Heart left ventricle (tissue), 16 donors: ENCODE data around the gene KLHL22. TPM values are rescaled to one million over a fixed set of nuclear protein-coding genes. Genes with fewer than 3 reads are reported as not detected.
A peak's percentile ranks its signal among the peaks of the same experiment; 100 is the strongest.

Experiments used
- ATAC-seq, 4 donors: fragments of 200-7000 bp; cut with Tn5 transposase; one replicate each; pipeline ENCODE4 v1.9.1; 2020 to 2022; ENCODE audit warnings: moderate library complexity in 4 of 4, mild to moderate bottlenecking in 3 of 4, moderate number of reproducible peaks in 1 of 4
- DNase-seq, 5 donors: peaks; one replicate each; pipeline ENCODE4 v3.0.0-alpha.2; 2020
- H3K27ac ChIP-seq, 12 donors: fragments of 200-600 bp; sonication (generic) in 4 of 12; one replicate each; pipeline versions ENCODE4 v1.5.0 to v1.8.0; 2016 to 2022; ENCODE audit warnings: mild to moderate bottlenecking in 2 of 12
- H3K27me3 ChIP-seq, 9 donors: fragments of 200-600 bp; sonication (generic) in 2 of 9; one replicate each; pipeline versions ENCODE4 v1.5.1 to v1.8.0; 2016 to 2022; ENCODE audit warnings: mild to moderate bottlenecking in 3 of 9
- H3K36me3 ChIP-seq, 9 donors: fragments of 200-600 bp; sonication (generic) in 2 of 9; one replicate each; pipeline versions ENCODE4 v1.5.0 to v1.8.0; 2018 to 2022; ENCODE audit warnings: mild to moderate bottlenecking in 2 of 9
- H3K4me1 ChIP-seq, 12 donors: fragments of 200-600 bp; sonication (generic) in 4 of 12; one replicate each; pipeline versions ENCODE4 v1.5.0 to v1.8.0; 2016 to 2022; ENCODE audit warnings: mild to moderate bottlenecking in 3 of 12
- H3K4me3 ChIP-seq, 12 donors: fragments of 200-600 bp; sonication (generic) in 4 of 12; one replicate each; pipeline versions ENCODE4 v1.5.0 to v1.8.0; 2017 to 2022; ENCODE audit warnings: mild to moderate bottlenecking in 9 of 12, moderate library complexity in 4 of 12
- H3K9me3 ChIP-seq, 12 donors: fragments of 200-600 bp; sonication (generic) in 4 of 12; one replicate each; pipeline versions ENCODE4 v1.5.0 to v1.8.0; 2016 to 2022; ENCODE audit warnings: mild to moderate bottlenecking in 1 of 12
- POLR2A ChIP-seq, 2 donors: fragments of 450-650 bp; IDR thresholded peaks; one replicate each; pipeline ENCODE4 v1.6.1; 2017; ENCODE audit warnings: antibody characterized with exemption in 2 of 2, mild to moderate bottlenecking in 2 of 2, moderate library complexity in 2 of 2
- WGBS, 4 donors: extraction: QIAGEN DNeasy Blood & Tissue Kit in 2 of 4; methylation state at CpG; one replicate each; pipeline versions ENCODE4 v1.1.5 to v1.1.7; 2013 to 2018; 5-methylcytosine and 5-hydroxymethylcytosine counted together
- intact Hi-C, 10 donors: fragments of 100-400 bp; cut with DNase I; formaldehyde crosslinking; loops; one replicate each; pipeline versions ENCODE4 v1.11.1 to v1.14.2; 2022
- polyA plus RNA-seq, 2 donors: library from polyadenylated mRNA; stranded (reverse); fragments of 200-250 nt; gene quantifications; one replicate each; pipeline ENCODE4 v1.2.3, GENCODE V29; 2013
- total RNA-seq, 9 donors: library from RNA; depleted of rRNA in 2 of 9; stranded (reverse); fragments of >200 nt in 2 of 9; fragmentation: NEBNext Ultra II Directional in 3 of 9; extraction: Animal tissue kit (Norgen Biotek cat#: 25700) in 3 of 9; gene quantifications; one replicate each; pipeline versions ENCODE4 v1.1.0 to v1.2.4, GENCODE V29; 2016 to 2023
- TF ChIP-seq, protein P1 (sequence below), 12 donors: fragments of 200-600 bp; sonication (generic) in 4 of 12; IDR thresholded peaks; one replicate each; pipeline versions ENCODE4 v1.5.0 to v1.8.0; 2018 to 2022; ENCODE audit warnings: antibody characterized with exemption in 12 of 12, mild to moderate bottlenecking in 5 of 12
- donor health status: ischemic (EF 13 %, LVEDD 7.1; RV severe dilation, severe dysfunction).
- donor health status: healthy with polysubstance abuse.
- donor health status: DM: no; HTN: yes; CAD: no.
- donor health status: DM: no; HTN: no; CAD: no.
- donor health status: ischemic (EF 25% LVEDD 6.9; RV normal size, moderate dysfunction).
- donor health status: ischemic (EF 25% LVEDD 5.7; RV mildly dilated, moderate dysfunction).
- donor health status: healthy.
- donor health status: DM: yes; HTN: yes; CAD: no.
- donor health status: ischemic (EF 35%, LVEDD 5.7; RV mildly dilated, moderate dysfunction).
- donor health status: nonischemic (EF 11% LVEDD 7.7; RV severe dilation, severe dysfunction).
- donor health status: DM: yes; HTN: yes; CAD: no.
- donor health status: PGD.
- donor health status: ischemic (EF 29% LVEDD 5.4; RV normal size, mild dysfunction).
- donor health status: nonischemic (EF 23%, LVEDD 6.1; RV moderate dilation, normal function).

The KLHL22 gene
- total and polyA plus RNA-seq, 11 donors, result 10.2 to 23.6 (median 16.8) TPM

DNA sequence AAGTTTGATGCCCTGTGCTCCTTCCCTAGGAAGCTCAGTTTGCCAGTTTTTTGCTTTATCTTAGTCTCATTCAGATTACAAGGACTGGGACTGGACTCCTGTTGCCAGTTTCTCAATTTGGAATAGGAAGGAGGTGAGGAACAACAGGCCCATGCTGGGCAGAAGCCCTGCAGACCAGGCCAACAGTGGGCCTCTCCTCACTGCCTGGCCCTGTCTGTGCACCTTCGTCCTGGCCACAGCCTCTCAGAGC, 35.5 kb upstream of the KLHL22 start:
- Histone ChIP-seq H3K9me3 (no peaks in the 10 kb centered on the region), H3K27me3 (no peaks in the 10 kb centered on the region), H3K27ac (peak overlapping the region; percentile 1 to 90 (median 78)), H3K36me3 (peaks cover 0 to 48% (median 12%) of the 10 kb centered on the region in 9 donors), H3K4me3 (no peak overlapping the region), H3K4me1 (peaks cover 17 to 78% (median 64%) of the 10 kb centered on the region in 12 donors)
- DNase-seq (no peak), ATAC-seq (no peak)
- TF ChIP-seq, protein P1, sequence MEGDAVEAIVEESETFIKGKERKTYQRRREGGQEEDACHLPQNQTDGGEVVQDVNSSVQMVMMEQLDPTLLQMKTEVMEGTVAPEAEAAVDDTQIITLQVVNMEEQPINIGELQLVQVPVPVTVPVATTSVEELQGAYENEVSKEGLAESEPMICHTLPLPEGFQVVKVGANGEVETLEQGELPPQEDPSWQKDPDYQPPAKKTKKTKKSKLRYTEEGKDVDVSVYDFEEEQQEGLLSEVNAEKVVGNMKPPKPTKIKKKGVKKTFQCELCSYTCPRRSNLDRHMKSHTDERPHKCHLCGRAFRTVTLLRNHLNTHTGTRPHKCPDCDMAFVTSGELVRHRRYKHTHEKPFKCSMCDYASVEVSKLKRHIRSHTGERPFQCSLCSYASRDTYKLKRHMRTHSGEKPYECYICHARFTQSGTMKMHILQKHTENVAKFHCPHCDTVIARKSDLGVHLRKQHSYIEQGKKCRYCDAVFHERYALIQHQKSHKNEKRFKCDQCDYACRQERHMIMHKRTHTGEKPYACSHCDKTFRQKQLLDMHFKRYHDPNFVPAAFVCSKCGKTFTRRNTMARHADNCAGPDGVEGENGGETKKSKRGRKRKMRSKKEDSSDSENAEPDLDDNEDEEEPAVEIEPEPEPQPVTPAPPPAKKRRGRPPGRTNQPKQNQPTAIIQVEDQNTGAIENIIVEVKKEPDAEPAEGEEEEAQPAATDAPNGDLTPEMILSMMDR (IDR thresholded peaks at IDR 0.05), result no peak
- no peak for TF ChIP-seq POLR2A (IDR thresholded peaks at IDR 0.05)
- WGBS, 4 donors, result 18 to 28% (median 23%) methylated on average over 1 of the region's 1 CpG
- intact Hi-C loops, result loop anchor here in 1 of 10 donors (2.0 kb wide), 1 partner anchor 22 kb away; no protein-coding TSS in a partner anchor

GRCh38 chr22:20530368-20531153, 35.0 kb upstream of the KLHL22 start:
- intact Hi-C loops, result loop anchor here in 1 of 10 donors (2.0 kb wide), 1 partner anchor 22 kb away; no protein-coding TSS in a partner anchor
- peak overlapping the region; percentile 1 to 90 (median 78) for H3K27ac ChIP-seq
- TF ChIP-seq POLR2A (IDR thresholded peaks at IDR 0.05), result no peak
- TF ChIP-seq, protein P1 (IDR thresholded peaks at IDR 0.05), result no peak
- H3K27me3 ChIP-seq, result no peaks in the 10 kb centered on the region
- H3K4me3 ChIP-seq, result no peak overlapping the region
- peak; percentile 3 to 26 (median 13) for ATAC-seq
- DNase-seq, result peak in 2 of 5 donors; percentile 28 to 36
- 50 to 67% (median 60%) methylated on average over 15 of the region's 15 CpGs for WGBS, 4 donors
- no peaks in the 10 kb centered on the region for H3K9me3 ChIP-seq
- peaks cover 0 to 54% (median 13%) of the 10 kb centered on the region in 9 donors for H3K36me3 ChIP-seq
- peaks cover 17 to 78% (median 67%) of the 10 kb centered on the region in 12 donors for H3K4me1 ChIP-seq

- peaks cover 17 to 76% (median 65%) of the 10 kb centered on the region in 12 donors for H3K4me1 ChIP-seq
- 93 to 98% (median 96%) methylated on average over 7 of the region's 7 CpGs for WGBS, 4 donors
- H3K4me3 ChIP-seq, result no peak overlapping the region
- H3K9me3 ChIP-seq, result no peaks in the 10 kb centered on the region
- ATAC-seq (no peak), DNase-seq (no peak)
- H3K27me3 ChIP-seq, result no peaks in the 10 kb centered on the region
- H3K36me3 ChIP-seq, result peaks cover 0 to 40% (median 13%) of the 10 kb centered on the region in 9 donors
- TF ChIP-seq POLR2A (IDR thresholded peaks at IDR 0.05), result no peak
- TF ChIP-seq, protein P1 (IDR thresholded peaks at IDR 0.05), result no peak
- intact Hi-C loops, result no loop called here
- H3K27ac ChIP-seq, result no peak overlapping the region
Observed at GRCh38 chr22:20528405-20528978, 32.9 kb upstream of the KLHL22 start.

GRCh38 chr22:20526628-20527355, 31.2 kb upstream of the KLHL22 start:
- no peaks in the 10 kb centered on the region for H3K27me3 ChIP-seq
- peaks cover 11 to 76% (median 58%) of the 10 kb centered on the region in 12 donors for H3K4me1 ChIP-seq
- H3K4me3 ChIP-seq, result no peak overlapping the region
- no peaks in the 10 kb centered on the region for H3K9me3 ChIP-seq
- peaks cover 0 to 49% (median 13%) of the 10 kb centered on the region in 9 donors for H3K36me3 ChIP-seq
- intact Hi-C loops, result no loop called here
- DNase-seq (no peak), ATAC-seq (no peak)
- no peak for TF ChIP-seq POLR2A (IDR thresholded peaks at IDR 0.05)
- TF ChIP-seq, protein P1 (IDR thresholded peaks at IDR 0.05), result no peak
- peak overlapping the region in 2 of 12 donors; percentile 19 to 38 for H3K27ac ChIP-seq
- 57 to 67% (median 64%) methylated on average over 6 of the region's 6 CpGs for WGBS, 4 donors
